ENCODE measurements around the gene SEC23IP. TPM values are rescaled to one million over a fixed set of nuclear protein-coding genes. Genes with fewer than 3 reads are reported as not detected.

SEC23IP gene
- total RNA-seq (10 to 100 TPM; 15.0 to 32.8 (median 23.1) TPM), polyA plus RNA-seq (1 to 10 TPM; 5.5 to 7.8 TPM)

- no peak for TF ChIP-seq CTCF (IDR thresholded peaks at IDR 0.05)
- intact Hi-C loops (cut with DNase I), result no loop called here
- no peaks in the 10 kb centered on the region for H3K27me3 ChIP-seq
- 1% methylated on average over 61 of the region's 61 CpGs for WGBS, 2 donors
- FAIRE-seq (no peak), DNase-seq (peak; percentile 93 to 97 (median 95)), ATAC-seq (peak; percentile 94 to 96 (median 94))
- H3K9me3 ChIP-seq, result no peaks in the 10 kb centered on the region
- H3K4me1 ChIP-seq, result peaks cover 21 to 36% (median 30%) of the 10 kb centered on the region in 3 donors
- peak within 1 kb of the TSS; percentile 71 to 93 (median 90) for H3K4me3 ChIP-seq
- peak within 1 kb of the TSS; percentile 66 to 74 (median 67) for H3K27ac ChIP-seq
- no peaks in the 10 kb centered on the region for H3K36me3 ChIP-seq
Observed at GRCh38 chr10:119892188-119893065, at the start of gene SEC23IP. Gene SEC23IP (plus strand): TSS chr10:119892730. CDS start chr10:119892783, 53 bp downstream.

GRCh38 chr10:119845656-119846055 is 46.9 kb upstream of the SEC23IP start:
- H3K9me3 ChIP-seq, result no peaks in the 10 kb centered on the region
- no peak for ATAC-seq
- 94 to 96% methylated on average over 1 of the region's 1 CpG for WGBS, 2 donors
- no peaks in the 10 kb centered on the region for H3K27me3 ChIP-seq
- peaks cover 3 to 67% (median 25%) of the 10 kb centered on the region in 3 donors for H3K36me3 ChIP-seq
- H3K4me3 ChIP-seq, result no peak overlapping the region
- DNase-seq, result no peak
- intact Hi-C loops (cut with DNase I), result no loop called here
- no peak overlapping the region for H3K27ac ChIP-seq
- no peak for TF ChIP-seq CTCF (IDR thresholded peaks at IDR 0.05)
- FAIRE-seq, result no peak
- H3K4me1 ChIP-seq, result no peaks in the 10 kb centered on the region

- no peak for TF ChIP-seq CTCF (IDR thresholded peaks at IDR 0.05)
- H3K4me1 ChIP-seq, result peaks cover 0 to 3% (median 0%) of the 10 kb centered on the region in 3 donors
- no peak for FAIRE-seq
- H3K4me3 ChIP-seq, result no peak overlapping the region
- no peaks in the 10 kb centered on the region for H3K9me3 ChIP-seq
- intact Hi-C loops (cut with DNase I), result no loop called here
- peaks cover 0 to 40% (median 23%) of the 10 kb centered on the region in 3 donors for H3K36me3 ChIP-seq
- no peaks in the 10 kb centered on the region for H3K27me3 ChIP-seq
- no peak for ATAC-seq
- H3K27ac ChIP-seq, result no peak overlapping the region
- whole genome bisulfite sequencing, 2 donors, result 82 to 84% methylated on average over 6 of the region's 6 CpGs
- no peak for DNase-seq
Observed at GRCh38 chr10:119849031-119849789, 43.3 kb upstream of the SEC23IP start.

GRCh38 chr10:119849944-119850343 is 42.6 kb upstream of the SEC23IP start:
- Histone ChIP-seq H3K36me3 (peaks cover 0 to 33% (median 23%) of the 10 kb centered on the region in 3 donors), H3K27ac (no peak overlapping the region), H3K4me1 (peaks cover 0 to 3% (median 0%) of the 10 kb centered on the region in 3 donors), H3K9me3 (no peaks in the 10 kb centered on the region), H3K27me3 (no peaks in the 10 kb centered on the region), H3K4me3 (no peak overlapping the region)
- no peak for TF ChIP-seq CTCF (IDR thresholded peaks at IDR 0.05)
- intact Hi-C loops (cut with DNase I), result no loop called here
- DNase-seq (no peak), ATAC-seq (no peak), FAIRE-seq (no peak)
- WGBS, 2 donors, result 96 to 98% methylated on average over 3 of the region's 3 CpGs
